Skeletal muscle tissue (tissue), 4 donors: ENCODE measurements around the gene MRPL28. TPM values are rescaled to one million over a fixed set of nuclear protein-coding genes. Genes with fewer than 3 reads are reported as not detected.

Source experiments
- H3K27ac ChIP-seq: one replicate; pipeline ENCODE4 v1.7.0; 2013; ENCODE audit warnings: mild to moderate bottlenecking, low read depth, low read length, inconsistent platforms
- H3K27me3 ChIP-seq, 3 donors: one replicate each; pipeline ENCODE4 v1.7.0; 2013; ENCODE audit warnings: low read length in 3 of 3; ENCODE audit not compliant: control insufficient read depth in 3 of 3, insufficient read depth in 3 of 3
- H3K36me3 ChIP-seq, 3 donors: one replicate each; pipeline ENCODE4 v1.7.0; 2013; ENCODE audit warnings: low read length in 3 of 3; ENCODE audit not compliant: control insufficient read depth in 3 of 3, insufficient read depth in 3 of 3
- H3K4me1 ChIP-seq, 3 donors: one replicate each; pipeline ENCODE4 v1.7.0; 2013; ENCODE audit warnings: low read length in 3 of 3, mild to moderate bottlenecking in 3 of 3; ENCODE audit not compliant: control insufficient read depth in 3 of 3, insufficient read depth in 3 of 3
- H3K4me3 ChIP-seq, 3 donors: one replicate each; pipeline ENCODE4 v1.7.0; 2013; ENCODE audit warnings: low read length in 3 of 3
- H3K9ac ChIP-seq, 3 donors: one replicate each; pipeline ENCODE4 v1.7.0; 2013; ENCODE audit warnings: low read length in 3 of 3, mild to moderate bottlenecking in 3 of 3, moderate library complexity in 2 of 3, low read depth in 1 of 3
- H3K9me3 ChIP-seq, 3 donors: one replicate each; pipeline ENCODE4 v1.7.0; 2013; ENCODE audit warnings: low read length in 3 of 3; ENCODE audit not compliant: control insufficient read depth in 3 of 3
- total RNA-seq: library from RNA; depleted of rRNA; stranded (reverse); fragments of >200 nt; gene quantifications from one replicate; pipeline ENCODE4 v1.2.3, GENCODE V29; 2014
- donor health status: Osteomylitis.

Gene MRPL28
- total RNA-seq, 1 donor from 2014 or later: 43.3 TPM

DNA sequence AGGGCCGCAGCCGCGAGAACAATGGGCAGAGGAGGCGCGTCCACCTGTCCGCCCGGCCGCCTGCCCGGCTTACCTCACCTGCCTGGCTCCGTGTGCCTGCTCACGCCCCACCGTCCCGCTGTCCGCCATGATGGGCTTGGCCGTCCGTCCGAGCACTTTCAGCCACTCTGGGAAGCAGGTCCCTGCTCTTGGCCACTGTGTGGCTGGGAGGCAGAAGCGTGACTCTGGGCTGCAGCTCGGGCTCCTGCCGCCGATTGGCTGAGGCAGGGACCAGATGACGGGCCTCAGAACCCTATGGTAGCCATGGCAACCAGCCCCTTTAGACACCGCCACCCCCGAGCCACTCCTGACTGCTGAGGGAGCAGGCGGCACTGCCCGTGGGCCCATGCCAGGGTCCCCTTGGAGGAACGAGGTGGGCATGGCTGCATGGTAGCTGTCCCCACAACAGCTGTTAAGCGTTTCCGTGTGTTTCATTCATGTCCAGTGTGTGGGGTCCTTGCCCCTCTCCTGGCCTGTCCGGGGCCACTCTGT is 8.9 kb downstream of the MRPL28 start:
- Histone ChIP-seq H3K27ac (no peak overlapping the region), H3K4me3 (no peak overlapping the region), H3K9ac (no peak overlapping the region), H3K4me1 (peaks cover 0 to 4% (median 0%) of the 10 kb centered on the region in 3 donors), H3K27me3 (peaks cover 18 to 26% (median 20%) of the 10 kb centered on the region in 3 donors), H3K9me3 (no peaks in the 10 kb centered on the region), H3K36me3 (peaks cover 0 to 1% (median 0%) of the 10 kb centered on the region in 3 donors)

DNA sequence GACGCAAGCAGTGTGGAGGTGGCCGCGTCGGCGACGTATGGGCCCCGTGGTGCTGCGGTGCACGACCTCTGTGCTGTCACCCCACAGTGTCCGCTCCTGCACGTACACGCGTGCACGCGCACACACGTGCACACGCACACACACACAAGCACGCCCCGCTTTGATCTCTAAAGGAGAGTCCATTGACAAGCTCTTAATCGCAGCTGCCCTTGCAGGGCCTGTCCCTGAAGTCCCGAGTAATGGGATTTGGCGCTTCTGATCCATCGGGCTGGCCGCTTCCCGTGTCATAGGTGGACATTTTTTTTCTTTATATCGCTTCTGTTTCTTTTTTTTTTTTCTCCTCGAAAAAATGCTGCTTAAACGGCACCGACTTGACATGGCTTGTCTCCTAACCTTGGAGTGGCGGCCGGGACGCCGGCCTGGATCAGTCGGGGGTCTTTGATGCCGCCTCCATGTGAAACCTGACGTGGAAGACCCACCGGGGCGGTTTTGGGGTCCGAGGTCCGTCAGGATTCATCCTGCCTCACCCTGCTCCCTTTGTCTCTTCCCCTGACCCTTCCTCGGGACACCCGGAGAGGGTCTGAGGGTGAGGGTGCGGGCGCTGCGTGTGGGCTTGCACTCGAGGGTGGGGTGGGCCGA is 9.5 kb downstream of the MRPL28 start:
- Histone ChIP-seq H3K27me3 (peaks cover 18 to 26% (median 20%) of the 10 kb centered on the region in 3 donors), H3K4me3 (no peak overlapping the region), H3K36me3 (no peaks in the 10 kb centered on the region), H3K9ac (no peak overlapping the region), H3K4me1 (peaks cover 0 to 4% (median 0%) of the 10 kb centered on the region in 3 donors), H3K9me3 (no peaks in the 10 kb centered on the region), H3K27ac (no peak overlapping the region)

DNA sequence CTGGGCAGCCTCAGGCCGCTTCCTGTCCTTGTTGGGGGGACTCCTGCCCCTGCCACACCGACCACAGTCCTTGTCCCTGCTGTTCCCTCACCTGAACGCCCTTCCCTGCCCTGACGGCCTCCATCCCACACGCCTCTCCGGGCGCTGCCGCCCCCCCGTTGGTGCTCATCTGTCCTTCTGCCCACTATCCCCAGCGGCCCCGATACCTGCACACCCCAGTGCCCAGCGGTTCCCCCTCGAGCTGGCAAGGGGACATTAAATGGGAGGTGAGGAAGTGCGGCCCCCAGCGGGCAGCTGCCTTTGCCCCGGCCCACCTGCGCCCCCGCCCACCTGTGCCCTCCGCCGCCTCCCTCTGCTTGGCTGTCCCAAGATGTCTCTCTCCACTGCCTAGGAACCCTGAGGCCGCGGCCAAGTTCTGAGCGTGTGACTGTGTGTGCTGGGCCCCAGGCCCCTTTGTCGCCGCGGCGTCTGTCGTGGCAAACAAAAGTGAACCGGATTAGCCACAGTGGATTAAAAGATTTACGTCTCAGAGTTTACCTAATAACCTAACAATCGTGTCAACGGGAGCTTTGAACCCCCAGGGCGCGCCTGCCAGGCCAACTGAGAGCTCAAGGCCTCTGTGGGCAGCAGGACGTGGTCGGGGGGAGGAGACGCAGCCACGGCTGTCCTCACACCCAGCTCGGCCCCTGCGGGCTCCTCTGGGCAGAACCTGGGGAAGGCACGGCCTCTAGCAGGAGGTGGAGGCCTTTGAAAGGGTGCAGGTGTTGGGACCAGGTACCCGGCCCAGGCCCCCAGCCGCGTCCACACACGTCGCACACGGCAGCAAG is 10.3 kb downstream of the MRPL28 start:
- Histone ChIP-seq H3K9me3 (no peaks in the 10 kb centered on the region), H3K27me3 (peaks cover 18 to 26% (median 20%) of the 10 kb centered on the region in 3 donors), H3K27ac (no peak overlapping the region), H3K4me3 (no peak overlapping the region), H3K9ac (no peak overlapping the region), H3K36me3 (no peaks in the 10 kb centered on the region), H3K4me1 (peaks cover 0 to 4% (median 0%) of the 10 kb centered on the region in 3 donors)

DNA sequence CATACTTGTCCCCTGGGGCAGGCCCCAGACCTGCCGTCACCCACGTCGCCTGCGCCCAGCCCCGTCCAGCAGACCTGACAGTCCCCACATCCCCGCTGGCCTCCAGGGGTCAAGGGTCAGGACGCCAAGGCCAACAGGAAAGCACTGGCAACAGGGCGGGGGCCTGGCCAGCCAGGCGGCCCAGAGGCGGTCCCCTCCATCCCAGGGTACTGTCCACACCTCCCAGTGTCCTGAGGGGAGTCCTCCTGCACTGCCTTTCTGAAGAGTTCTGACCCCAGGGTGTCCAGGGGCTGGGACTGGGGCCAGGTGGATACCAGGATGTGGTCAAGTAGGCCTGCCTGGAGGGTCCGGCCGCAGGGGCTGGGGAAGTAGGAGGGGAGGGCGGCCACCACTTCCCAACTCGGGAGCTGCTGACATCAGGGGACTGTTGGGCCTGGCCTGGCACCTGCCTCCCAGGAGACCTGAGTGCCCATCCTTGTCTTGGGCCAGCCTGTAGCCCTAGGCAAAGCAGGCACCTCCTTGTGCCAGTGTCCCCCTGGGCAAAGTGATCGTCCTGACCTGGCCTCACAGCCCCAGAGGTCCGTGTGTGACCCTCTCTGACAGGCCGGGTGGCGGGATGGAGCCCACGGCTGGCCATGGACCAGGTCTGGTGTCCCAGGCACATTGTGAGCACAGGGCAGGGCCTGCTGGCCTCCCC is 11.1 kb downstream of the MRPL28 start:
- no peak overlapping the region for H3K27ac ChIP-seq
- no peak overlapping the region for H3K9ac ChIP-seq
- no peak overlapping the region for H3K4me3 ChIP-seq
- no peaks in the 10 kb centered on the region for H3K9me3 ChIP-seq
- H3K4me1 ChIP-seq: peaks cover 0 to 4% (median 0%) of the 10 kb centered on the region in 3 donors
- H3K36me3 ChIP-seq: no peaks in the 10 kb centered on the region
- peaks cover 11 to 21% (median 15%) of the 10 kb centered on the region in 3 donors for H3K27me3 ChIP-seq

- H3K4me3 ChIP-seq: no peak overlapping the region
- H3K9me3 ChIP-seq: no peaks in the 10 kb centered on the region
- no peak overlapping the region for H3K27ac ChIP-seq
- H3K9ac ChIP-seq: no peak overlapping the region
- H3K4me1 ChIP-seq: peaks cover 0 to 4% (median under 1%) of the 10 kb centered on the region in 3 donors
- no peaks in the 10 kb centered on the region for H3K36me3 ChIP-seq
- H3K27me3 ChIP-seq: peaks cover 0 to 6% (median 3%) of the 10 kb centered on the region in 3 donors
Measured at GRCh38 chr16:356741-357140, 13.6 kb downstream of the MRPL28 start.

GRCh38 chr16:354971-355461 is 15.3 kb downstream of the MRPL28 start:
- Histone ChIP-seq H3K9ac (no peak overlapping the region), H3K27ac (no peak overlapping the region), H3K4me3 (no peak overlapping the region), H3K27me3 (peaks cover 0 to 3% (median 0%) of the 10 kb centered on the region in 3 donors), H3K9me3 (no peaks in the 10 kb centered on the region), H3K4me1 (peaks cover 5 to 9% (median 9%) of the 10 kb centered on the region in 3 donors), H3K36me3 (peaks cover 0 to 5% (median 4%) of the 10 kb centered on the region in 3 donors)

- peaks cover 0 to 5% (median 4%) of the 10 kb centered on the region in 3 donors for H3K36me3 ChIP-seq
- H3K27ac ChIP-seq: no peak overlapping the region
- no peak overlapping the region for H3K4me3 ChIP-seq
- peaks cover 5 to 9% (median 9%) of the 10 kb centered on the region in 3 donors for H3K4me1 ChIP-seq
- H3K27me3 ChIP-seq: peaks cover 0 to 3% (median 0%) of the 10 kb centered on the region in 3 donors
- no peak overlapping the region for H3K9ac ChIP-seq
- H3K9me3 ChIP-seq: no peaks in the 10 kb centered on the region
Measured at GRCh38 chr16:354291-354881, 16.0 kb downstream of the MRPL28 start.

DNA sequence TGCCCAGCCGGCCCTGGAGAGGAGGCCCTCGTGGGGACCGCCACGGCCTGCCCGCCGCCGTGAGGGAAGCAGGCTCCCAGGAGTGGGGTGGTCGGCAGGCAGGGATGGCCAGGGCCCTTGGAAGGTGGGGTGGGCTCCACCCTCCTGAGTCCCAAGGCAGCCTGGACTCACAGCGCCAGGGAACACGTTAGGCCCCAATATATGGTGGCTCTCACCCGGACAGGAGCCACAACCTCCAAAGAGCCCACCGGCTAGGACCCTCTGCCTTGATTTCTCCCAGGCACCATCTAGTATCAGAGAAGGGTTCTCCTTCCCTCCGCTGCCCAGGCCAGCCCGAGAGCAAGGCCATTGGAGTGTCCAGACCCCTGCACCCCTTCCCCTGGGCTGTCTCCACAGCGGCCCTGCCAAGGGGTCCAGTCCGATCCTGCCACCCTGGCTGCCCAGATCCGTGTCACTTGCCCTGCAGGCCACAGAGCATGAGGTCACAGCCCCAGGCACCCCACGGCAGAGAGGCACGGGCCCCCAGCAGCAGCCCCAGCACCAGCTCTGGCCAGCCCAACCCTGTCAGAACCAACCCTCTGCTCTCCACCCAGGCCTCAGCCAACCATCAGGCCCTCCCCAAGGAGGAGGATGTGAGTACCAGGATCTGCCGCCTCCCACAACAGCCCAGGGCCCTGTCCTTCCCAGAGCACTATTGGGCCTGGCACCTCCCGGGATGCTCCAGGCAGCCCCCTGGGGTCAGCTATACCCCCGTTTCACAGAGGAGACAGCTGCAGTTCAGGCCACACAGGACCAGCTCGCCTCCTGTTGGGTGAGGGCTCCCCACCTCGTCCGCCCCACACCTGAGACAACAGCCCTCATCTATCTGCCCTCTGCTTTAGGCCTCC is 16.7 kb downstream of the MRPL28 start:
- H3K9ac ChIP-seq: peak overlapping the region in 2 of 3 donors; percentile 45 to 64

More for the DNA sequence above, 16.7 kb downstream of the MRPL28 start:
- Histone ChIP-seq H3K36me3 (peaks cover 0 to 5% (median 4%) of the 10 kb centered on the region in 3 donors), H3K27me3 (peaks cover 0 to 3% (median 0%) of the 10 kb centered on the region in 3 donors), H3K9me3 (no peaks in the 10 kb centered on the region), H3K4me1 (peaks cover 5 to 9% (median 9%) of the 10 kb centered on the region in 3 donors), H3K4me3 (peak overlapping the region; percentile 23 to 58 (median 56)), H3K27ac (peak overlapping the region; percentile 19)
